ENCODE results near the gene CALCOCO2. TPM values are rescaled to one million over a fixed set of nuclear protein-coding genes. Genes with fewer than 3 reads are reported as not detected.
A peak's percentile ranks its signal among the peaks of the same experiment; 100 is the strongest.

The CALCOCO2 gene
- total RNA-seq, 1 donor from 2014 or later: 97.9 TPM

DNA sequence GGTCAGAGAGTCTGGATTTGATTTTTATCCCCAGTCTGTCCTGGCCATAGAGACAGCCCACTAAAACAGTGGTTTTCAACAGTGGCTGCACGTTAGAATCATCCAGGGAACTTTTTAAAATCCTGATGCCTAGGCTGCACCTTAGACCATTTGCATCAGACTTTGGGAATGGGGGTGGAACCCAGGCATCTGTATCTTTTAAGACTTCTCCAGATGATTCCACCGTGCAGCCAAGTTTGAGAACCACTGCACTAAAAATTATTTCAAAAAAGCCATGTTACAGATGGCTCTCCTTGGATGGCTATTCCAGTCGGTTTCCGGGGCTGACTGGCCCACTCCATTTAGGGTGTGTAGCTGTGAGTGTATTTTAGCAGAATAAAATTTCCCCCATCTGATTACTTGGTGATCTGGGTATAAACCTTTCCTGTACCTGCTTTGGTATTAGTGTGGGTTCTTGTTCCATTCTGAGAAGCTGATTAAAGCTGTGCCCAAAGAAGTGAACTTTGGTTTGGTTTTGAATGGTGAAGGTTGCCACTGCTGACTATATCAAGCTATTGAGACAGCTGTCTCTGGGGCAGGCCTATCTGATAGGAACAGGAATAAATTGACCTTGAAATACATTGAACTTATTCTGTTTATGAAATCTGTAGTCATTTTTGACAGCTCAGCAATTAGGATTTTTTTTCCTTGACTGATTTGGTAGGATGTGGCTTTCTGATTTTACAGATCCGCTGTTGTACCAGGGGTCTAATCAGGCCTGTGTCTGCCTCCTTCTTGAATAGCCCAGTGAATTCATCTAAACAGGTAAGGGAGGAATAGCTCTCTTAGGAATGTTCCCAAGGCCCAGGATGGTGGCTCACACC lies 63.0 kb downstream of the CALCOCO2 start:
- no peaks in the 10 kb centered on the region for H3K9me3 Mint-ChIP-seq (ENCODE audit: low read depth)
- peak overlapping the region; percentile 94 for H3K4me3 Mint-ChIP-seq (ENCODE audit: unreplicated experiment)
- no peaks in the 10 kb centered on the region for H3K27me3 Mint-ChIP-seq (ENCODE audit: low read depth)
- H3K36me3 Mint-ChIP-seq (ENCODE audit: low read depth): peaks cover 3% of the 10 kb centered on the region
- H3K4me1 Mint-ChIP-seq (ENCODE audit: low read depth): peaks cover 26% of the 10 kb centered on the region
- TF ChIP-seq, protein P1, sequence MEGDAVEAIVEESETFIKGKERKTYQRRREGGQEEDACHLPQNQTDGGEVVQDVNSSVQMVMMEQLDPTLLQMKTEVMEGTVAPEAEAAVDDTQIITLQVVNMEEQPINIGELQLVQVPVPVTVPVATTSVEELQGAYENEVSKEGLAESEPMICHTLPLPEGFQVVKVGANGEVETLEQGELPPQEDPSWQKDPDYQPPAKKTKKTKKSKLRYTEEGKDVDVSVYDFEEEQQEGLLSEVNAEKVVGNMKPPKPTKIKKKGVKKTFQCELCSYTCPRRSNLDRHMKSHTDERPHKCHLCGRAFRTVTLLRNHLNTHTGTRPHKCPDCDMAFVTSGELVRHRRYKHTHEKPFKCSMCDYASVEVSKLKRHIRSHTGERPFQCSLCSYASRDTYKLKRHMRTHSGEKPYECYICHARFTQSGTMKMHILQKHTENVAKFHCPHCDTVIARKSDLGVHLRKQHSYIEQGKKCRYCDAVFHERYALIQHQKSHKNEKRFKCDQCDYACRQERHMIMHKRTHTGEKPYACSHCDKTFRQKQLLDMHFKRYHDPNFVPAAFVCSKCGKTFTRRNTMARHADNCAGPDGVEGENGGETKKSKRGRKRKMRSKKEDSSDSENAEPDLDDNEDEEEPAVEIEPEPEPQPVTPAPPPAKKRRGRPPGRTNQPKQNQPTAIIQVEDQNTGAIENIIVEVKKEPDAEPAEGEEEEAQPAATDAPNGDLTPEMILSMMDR (IDR thresholded peaks at IDR 0.05): no peak
- no peak overlapping the region for H3K27ac Mint-ChIP-seq (ENCODE audit: unreplicated experiment)
- DNase-seq (ENCODE audit: low spot score): no peak

DNA sequence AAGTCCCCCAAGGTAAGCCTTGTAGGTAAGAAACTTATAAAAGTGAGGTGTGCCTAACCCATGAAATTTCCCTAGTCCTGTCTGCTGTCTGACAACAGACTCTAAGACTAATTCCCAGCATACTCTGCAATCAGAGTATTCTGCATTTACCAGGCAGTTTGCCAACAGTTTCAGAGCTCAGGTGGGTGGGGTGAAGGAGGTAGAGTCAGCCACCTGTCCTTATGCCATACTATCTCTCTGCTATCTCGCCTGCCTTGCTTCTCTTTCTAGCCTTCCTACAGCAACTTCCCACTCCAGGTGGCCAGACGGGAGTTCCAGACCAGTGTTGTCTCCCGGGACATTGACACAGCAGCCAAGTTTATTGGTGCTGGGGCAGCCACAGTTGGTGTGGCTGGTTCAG lies 64.1 kb downstream of the CALCOCO2 start:
- no peaks in the 10 kb centered on the region for H3K9me3 Mint-ChIP-seq (ENCODE audit: low read depth)

DNA sequence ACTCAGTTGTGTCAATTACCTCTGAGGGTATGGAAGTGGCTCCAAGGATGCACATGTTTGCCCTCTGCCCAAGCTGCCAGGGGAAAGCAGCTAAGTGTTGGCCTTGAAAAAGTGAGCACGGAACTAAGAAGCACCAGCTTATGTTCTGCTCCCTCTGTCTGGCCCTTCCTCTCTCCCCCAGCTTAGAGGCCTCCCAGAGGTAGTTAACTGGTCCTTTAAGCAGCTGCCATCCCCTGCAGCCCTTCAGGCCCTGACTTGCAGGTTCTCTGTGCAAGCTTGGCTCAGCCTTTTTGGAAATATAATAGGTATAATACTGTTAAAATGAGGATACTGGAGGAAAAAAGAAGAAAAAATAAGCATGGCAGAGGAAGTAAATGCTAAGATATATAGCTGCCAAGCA lies 70.4 kb downstream of the CALCOCO2 start:
- Mint-ChIP-seq H3K27ac (ENCODE audit: unreplicated experiment) (no peak overlapping the region), H3K9me3 (ENCODE audit: low read depth) (no peaks in the 10 kb centered on the region), H3K4me1 (ENCODE audit: low read depth) (peaks cover 11% of the 10 kb centered on the region), H3K27me3 (ENCODE audit: low read depth) (no peaks in the 10 kb centered on the region), H3K36me3 (ENCODE audit: low read depth) (no peaks in the 10 kb centered on the region), H3K4me3 (ENCODE audit: unreplicated experiment) (no peak overlapping the region)
- DNase-seq (ENCODE audit: low spot score): no peak
- TF ChIP-seq, protein P1 (IDR thresholded peaks at IDR 0.05): no peak

More for the DNA sequence above, 64.1 kb downstream of the CALCOCO2 start:
- H3K36me3 Mint-ChIP-seq (ENCODE audit: low read depth): peaks cover 3% of the 10 kb centered on the region
- H3K4me3 Mint-ChIP-seq (ENCODE audit: unreplicated experiment): no peak overlapping the region
- no peak for DNase-seq (ENCODE audit: low spot score)
- no peak overlapping the region for H3K27ac Mint-ChIP-seq (ENCODE audit: unreplicated experiment)
- TF ChIP-seq, protein P1 (IDR thresholded peaks at IDR 0.05): no peak
- H3K27me3 Mint-ChIP-seq (ENCODE audit: low read depth): no peaks in the 10 kb centered on the region
- H3K4me1 Mint-ChIP-seq (ENCODE audit: low read depth): peaks cover 32% of the 10 kb centered on the region

- no peaks in the 10 kb centered on the region for H3K36me3 Mint-ChIP-seq (ENCODE audit: low read depth)
- H3K27me3 Mint-ChIP-seq (ENCODE audit: low read depth): no peaks in the 10 kb centered on the region
- H3K4me3 Mint-ChIP-seq (ENCODE audit: unreplicated experiment): no peak overlapping the region
- DNase-seq (ENCODE audit: low spot score): no peak
- no peak overlapping the region for H3K27ac Mint-ChIP-seq (ENCODE audit: unreplicated experiment)
- H3K9me3 Mint-ChIP-seq (ENCODE audit: low read depth): no peaks in the 10 kb centered on the region
- TF ChIP-seq, protein P1 (IDR thresholded peaks at IDR 0.05): no peak
- H3K4me1 Mint-ChIP-seq (ENCODE audit: low read depth): peaks cover 19% of the 10 kb centered on the region
Observed at GRCh38 chr17:48903401-48903800, 72.6 kb downstream of the CALCOCO2 start.

- H3K4me3 Mint-ChIP-seq (ENCODE audit: unreplicated experiment): no peak overlapping the region
- H3K9me3 Mint-ChIP-seq (ENCODE audit: low read depth): no peaks in the 10 kb centered on the region
- TF ChIP-seq, protein P1 (IDR thresholded peaks at IDR 0.05): no peak
- no peaks in the 10 kb centered on the region for H3K27me3 Mint-ChIP-seq (ENCODE audit: low read depth)
- H3K4me1 Mint-ChIP-seq (ENCODE audit: low read depth): peaks cover 22% of the 10 kb centered on the region
- no peak for DNase-seq (ENCODE audit: low spot score)
- H3K36me3 Mint-ChIP-seq (ENCODE audit: low read depth): no peaks in the 10 kb centered on the region
- no peak overlapping the region for H3K27ac Mint-ChIP-seq (ENCODE audit: unreplicated experiment)
Observed at GRCh38 chr17:48904428-48904827, 73.6 kb downstream of the CALCOCO2 start.
